WTC11 (cell line): Measurements from ENCODE around the gene SPATA2L.

Experiments used
- CTCF ChIP-seq: fragments of 200-600 bp; IDR thresholded peaks from 2 replicates; pipeline ENCODE4 v1.8.0; 2022; ENCODE audit warnings: antibody characterized with exemption
- FOXP1 ChIP-seq: sonication (generic); formaldehyde crosslinking; IDR thresholded peaks from 2 replicates; pipeline ENCODE4 v1.8.0; 2022; ENCODE audit warnings: missing genetic modification reagents, mild to moderate bottlenecking, moderate library complexity, borderline replicate concordance
- NR1H2 ChIP-seq: sonication (generic); formaldehyde crosslinking; IDR thresholded peaks from 2 replicates; pipeline ENCODE4 v1.9.0; 2021; ENCODE audit warnings: mild to moderate bottlenecking, moderate library complexity, missing genetic modification reagents
- TF ChIP-seq, protein P1 (sequence below): sonication (generic); formaldehyde crosslinking; IDR thresholded peaks from 2 replicates; pipeline ENCODE4 v1.8.0; 2022; ENCODE audit warnings: mild to moderate bottlenecking, missing genetic modification reagents

- TF ChIP-seq NR1H2 (CRISPR knock-in tag) (no peak), CTCF (no peak), FOXP1 (no peak)
- TF ChIP-seq, protein P1, sequence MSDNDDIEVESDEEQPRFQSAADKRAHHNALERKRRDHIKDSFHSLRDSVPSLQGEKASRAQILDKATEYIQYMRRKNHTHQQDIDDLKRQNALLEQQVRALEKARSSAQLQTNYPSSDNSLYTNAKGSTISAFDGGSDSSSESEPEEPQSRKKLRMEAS: no peak
Observed at GRCh38 chr16:89707695-89708094, 6.2 kb upstream of the SPATA2L start.
